HG02852 (cell line): ENCODE data around the gene OBSCN.

ENCODE experiments used
- ATAC-seq: cut with Tn5 transposase; IDR thresholded peaks from one replicate; pipeline ENCODE4 v1.9.1; 2021; ENCODE audit warnings: mild to moderate bottlenecking, moderate library complexity; ENCODE audit not compliant: unreplicated experiment

The OBSCN gene

DNA sequence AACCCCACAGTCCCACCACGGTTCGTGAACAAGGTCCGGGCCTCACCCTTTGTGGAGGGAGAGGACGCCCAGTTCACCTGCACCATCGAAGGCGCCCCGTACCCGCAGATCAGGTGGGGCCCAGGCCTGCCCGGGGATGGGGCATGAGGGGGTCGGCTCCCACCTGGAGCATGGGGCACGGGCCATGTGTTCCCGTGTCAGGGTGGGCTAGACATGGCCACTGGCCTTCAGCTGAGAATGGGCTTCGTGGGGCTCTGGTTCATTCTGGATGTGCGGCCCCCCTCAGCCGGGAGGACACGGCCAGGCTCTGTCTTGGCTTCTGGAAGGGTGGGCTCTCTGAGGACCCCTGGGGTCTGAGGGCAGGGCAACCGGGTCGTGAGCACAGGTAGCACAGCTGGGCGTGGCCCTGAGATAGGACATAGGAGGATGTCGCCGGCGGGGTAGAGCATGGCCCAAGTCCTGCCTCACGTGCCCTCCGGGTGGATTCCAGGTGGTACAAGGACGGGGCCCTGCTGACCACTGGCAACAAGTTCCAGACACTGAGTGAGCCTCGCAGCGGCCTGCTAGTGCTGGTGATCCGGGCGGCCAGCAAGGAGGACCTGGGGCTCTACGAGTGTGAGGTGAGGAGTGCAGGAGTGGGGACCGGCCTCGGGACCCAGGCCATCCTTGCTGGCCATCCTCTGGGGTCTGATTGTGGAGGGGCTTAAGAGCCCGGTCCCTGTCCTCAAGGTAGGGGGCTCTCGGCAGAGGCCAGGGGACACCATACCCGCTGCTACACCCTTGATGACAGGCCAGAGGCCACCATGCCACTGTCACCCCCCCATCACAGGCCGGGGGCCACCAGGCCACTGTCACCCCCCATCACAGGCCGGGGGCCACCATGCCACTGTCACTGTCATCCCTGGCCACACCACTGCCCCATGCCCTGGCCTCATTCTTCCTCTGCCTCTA is 143.3 kb downstream of the OBSCN start:
- ATAC-seq = no peak

DNA sequence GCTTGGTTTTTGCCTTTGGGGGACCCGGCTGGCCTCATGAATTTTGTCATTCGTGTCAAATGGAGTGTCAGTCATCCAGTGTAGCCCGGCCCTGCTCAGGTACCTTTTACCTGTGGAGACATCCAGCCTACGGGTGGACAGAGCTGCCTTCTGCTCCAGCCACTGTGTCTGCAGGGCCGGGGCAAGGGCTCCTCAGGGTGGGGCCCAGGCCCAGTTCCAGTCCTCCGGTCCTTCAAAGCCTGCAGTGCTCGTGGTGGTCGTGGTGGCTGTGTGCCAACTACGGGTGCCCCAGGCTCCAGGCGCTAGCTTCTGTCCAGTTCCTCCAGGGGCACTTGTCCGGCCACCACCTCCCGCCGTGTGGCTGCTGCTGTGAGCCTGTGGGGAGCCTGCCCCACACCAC is 144.0 kb downstream of the OBSCN start:
- ATAC-seq = no peak

GRCh38 chr1:228352677-228353481 is 145.0 kb downstream of the OBSCN start:
- no peak for ATAC-seq

- ATAC-seq = no peak
Measured at GRCh38 chr1:228353601-228354371, 145.9 kb downstream of the OBSCN start.

DNA sequence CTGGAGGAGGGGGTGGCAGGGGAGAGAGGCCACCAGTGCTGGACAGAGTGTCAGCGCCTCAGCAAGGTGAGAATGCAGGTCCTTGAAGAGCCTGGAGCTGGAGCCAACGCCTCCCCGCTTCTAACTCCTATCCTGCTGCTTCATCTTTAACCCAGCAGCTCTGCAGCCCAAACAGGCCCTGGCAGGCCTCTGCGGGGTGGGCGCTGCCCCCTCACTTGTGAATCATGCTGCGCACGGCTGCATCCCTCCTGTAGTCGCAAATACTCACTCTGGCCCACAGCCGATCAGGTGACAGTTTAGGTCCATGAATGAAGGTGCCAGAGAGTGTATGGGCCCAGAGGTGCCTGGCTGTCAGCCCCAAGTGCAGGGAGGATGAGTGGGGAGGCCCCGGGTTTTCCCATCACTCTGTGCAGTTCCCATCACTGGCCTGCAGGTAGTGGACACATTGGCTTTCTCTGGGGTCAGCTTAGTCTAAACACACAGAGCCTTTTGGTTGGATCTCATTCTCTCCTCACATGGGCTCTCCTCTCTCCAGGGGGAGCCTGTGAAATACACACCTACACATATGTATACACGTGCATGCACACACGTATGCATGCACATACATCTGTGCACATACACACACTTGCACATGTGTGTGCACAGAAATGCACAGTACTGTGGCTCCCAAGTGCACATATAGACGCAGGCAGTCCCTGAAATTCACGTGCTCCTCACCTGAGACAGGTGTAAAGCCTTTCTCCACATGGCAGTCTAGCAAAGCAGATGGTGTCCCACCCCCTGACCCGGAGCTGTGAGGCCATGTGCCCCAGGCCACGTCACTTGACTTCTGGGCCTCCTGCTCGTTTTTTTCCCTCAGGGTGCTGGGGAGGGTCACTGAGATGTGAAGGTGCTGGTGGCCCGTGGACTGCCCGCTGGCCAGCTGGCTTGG is 146.8 kb downstream of the OBSCN start:
- no peak for ATAC-seq

DNA sequence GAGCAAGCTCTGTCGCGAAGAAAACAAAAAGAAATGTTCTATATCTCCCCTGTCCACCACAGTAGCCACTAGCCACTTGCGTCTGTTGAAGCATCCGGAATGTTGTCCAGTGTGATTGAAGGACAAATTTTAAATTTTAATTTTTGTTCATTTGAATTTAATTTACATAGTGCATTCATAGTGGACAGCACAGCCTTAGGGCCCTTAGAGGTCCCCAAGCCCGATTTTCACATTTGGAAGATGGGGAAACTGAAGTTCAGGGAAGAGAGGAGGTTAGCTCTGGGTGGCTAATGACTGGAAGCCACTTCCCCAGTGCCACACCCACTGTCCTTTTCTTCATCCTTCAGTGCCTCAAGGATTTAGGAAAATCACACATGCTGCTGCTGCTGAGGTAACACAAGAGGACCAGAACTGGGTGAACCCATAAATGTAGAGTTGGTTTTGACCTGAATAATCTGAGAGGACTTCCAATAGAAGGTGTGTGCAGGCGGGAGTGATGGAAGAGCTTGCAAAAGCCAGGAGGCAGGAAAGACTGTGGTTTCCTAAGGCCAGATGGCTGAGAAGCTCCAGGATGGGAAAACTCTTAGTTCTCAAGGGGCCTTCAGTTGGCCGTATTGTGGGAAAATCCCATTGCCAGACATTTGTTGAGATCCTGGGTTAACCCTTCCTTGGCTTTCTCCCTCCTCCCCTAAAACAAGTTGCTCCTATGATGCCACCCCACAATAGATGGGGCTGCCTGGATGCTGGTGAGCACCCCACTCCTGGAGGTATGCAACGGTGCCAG is 149.2 kb downstream of the OBSCN start:
- ATAC-seq = no peak

- no peak for ATAC-seq
Measured at GRCh38 chr1:228358039-228358763, 150.4 kb downstream of the OBSCN start.

DNA sequence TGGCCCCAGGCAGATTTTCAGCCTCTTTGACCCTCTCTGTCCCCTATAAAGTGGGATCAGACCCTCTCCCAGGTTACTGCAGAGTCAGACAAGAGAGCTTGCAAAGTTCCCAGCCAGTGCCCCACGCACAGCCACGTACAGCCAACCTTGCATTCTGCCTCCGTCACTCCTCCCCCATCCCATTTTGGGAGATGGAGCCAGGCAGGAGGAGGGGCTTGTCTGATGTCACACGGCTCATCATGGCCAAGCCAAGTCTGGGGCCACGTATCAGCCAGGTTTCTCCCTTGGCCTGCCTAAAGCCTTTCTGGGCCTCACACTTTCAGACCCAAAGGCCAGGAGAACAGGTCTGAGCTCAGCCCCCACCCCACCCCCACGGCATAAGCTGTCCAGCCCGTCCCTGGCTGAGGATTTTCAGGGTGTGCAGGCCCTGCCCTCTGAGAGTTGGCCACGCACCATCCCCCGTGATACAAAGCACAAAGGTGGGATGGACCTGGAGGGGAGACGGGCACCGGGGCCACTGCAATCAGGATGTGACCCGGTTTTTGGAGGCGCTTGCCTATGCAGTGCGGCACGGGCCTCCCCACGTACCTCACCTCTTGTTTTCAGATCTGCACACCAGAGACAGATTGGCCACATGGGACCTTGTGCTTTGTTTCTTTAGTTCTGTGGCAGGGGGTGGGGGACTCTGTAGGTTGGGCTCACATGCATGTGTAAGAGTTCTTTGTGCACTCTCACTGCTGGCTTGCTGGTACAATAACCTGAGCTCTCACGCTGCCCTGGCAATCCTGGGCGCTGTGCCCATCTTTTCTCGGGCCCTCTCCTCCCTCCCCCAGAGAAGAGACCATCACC is 151.1 kb downstream of the OBSCN start:
- ATAC-seq = no peak

DNA sequence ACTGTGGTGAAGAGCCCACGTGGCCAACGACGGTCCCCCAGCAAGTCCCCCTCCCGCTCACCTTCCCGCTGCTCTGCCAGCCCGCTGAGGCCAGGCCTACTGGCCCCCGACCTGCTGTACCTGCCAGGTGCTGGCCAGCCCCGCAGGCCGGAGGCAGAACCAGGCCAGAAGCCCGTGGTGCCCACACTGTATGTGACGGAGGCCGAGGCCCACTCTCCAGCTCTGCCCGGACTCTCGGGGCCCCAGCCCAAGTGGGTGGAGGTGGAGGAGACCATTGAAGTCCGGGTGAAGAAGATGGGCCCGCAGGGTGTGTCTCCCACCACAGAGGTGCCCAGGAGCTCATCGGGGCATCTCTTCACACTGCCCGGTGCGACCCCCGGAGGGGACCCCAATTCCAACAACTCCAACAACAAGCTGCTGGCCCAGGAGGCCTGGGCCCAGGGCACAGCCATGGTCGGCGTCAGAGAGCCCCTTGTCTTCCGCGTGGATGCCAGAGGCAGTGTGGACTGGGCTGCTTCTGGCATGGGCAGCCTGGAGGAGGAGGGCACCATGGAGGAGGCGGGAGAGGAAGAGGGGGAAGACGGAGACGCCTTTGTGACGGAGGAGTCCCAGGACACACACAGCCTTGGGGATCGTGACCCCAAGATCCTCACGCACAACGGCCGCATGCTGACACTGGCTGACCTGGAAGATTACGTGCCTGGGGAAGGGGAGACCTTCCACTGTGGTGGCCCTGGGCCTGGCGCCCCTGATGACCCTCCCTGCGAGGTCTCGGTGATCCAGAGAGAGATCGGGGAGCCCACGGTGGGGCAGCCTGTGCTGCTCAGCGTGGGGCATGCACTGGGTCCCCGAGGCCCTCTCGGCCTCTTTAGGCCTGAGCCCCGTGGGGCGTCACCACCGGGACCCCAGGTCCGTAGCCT is 152.0 kb downstream of the OBSCN start:
- no peak for ATAC-seq

- no peak for ATAC-seq
Measured at GRCh38 chr1:228360533-228361313, 152.9 kb downstream of the OBSCN start.

DNA sequence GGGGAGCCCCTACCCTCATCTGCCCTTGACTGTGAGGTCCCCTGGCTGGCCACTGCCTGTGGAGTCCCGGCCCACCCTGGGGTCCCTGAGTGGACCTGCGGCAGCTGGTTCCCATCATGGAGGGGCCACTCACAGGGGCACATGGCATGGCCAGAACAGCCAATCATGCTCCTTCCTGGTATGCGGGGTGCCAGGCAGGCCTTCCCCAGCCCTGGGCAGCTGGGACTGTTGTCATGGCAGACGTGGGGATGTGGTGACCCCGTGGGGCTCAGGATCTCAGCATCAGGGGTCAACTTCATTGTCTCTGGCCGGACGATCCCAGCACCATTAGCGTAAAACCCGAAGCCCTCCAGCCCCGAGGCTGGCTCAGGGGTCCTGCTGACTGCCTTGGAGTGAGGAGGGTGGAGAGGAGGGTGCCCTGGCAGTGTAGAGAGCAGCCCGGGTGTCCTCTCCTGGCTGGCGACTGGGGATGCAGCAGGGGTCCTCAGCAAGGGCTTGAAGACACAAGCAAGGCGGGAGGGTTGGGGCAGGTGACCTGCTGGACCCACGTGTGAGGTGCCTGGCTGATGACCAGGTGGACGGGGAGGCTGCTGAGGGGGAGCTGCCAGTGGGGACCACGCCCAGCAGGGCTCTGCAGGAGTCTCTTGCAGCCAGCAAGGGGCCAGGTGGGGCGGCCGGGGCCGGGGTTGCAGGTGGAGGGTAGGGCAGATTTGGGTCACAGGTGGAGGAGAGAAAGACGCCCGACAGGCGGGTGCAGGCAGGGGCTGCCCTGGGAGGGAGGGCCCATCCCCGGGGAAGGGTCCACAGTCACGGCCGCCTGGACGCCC is 153.7 kb downstream of the OBSCN start:
- ATAC-seq = no peak

DNA sequence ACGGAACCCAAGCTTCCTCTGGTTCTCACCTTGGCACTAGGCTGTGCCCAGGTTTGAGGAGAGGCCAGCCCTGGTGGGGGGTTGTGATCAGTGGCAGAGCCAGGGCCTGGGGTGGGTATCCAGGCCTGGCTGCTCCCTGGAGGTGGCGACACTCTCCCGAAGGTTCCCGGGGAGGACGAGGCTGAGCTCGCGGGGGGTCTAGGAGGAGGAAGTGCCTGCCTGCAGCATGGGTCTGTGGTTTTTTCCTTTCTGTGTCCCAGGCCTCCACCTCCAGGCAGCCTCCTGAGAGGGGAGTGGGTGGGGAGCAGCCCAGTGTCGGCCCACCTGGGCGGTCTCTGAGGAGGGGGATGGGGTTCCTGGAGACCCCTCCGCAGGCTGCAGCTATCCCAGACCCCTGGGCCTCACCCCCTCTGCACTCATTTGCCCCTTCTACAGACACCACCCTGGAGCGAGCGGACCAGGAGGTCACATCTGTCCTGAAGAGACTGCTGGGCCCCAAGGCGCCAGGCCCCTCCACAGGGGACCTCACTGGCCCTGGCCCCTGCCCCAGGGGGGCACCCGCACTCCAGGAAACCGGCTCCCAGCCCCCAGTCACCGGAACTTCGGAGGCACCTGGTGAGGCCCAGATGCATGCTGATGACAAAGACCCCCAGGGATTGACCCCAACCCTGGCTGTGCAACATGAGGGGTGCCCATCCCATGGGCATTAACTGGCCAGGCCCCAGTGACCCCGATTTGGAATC is 154.5 kb downstream of the OBSCN start:
- no peak for ATAC-seq

DNA sequence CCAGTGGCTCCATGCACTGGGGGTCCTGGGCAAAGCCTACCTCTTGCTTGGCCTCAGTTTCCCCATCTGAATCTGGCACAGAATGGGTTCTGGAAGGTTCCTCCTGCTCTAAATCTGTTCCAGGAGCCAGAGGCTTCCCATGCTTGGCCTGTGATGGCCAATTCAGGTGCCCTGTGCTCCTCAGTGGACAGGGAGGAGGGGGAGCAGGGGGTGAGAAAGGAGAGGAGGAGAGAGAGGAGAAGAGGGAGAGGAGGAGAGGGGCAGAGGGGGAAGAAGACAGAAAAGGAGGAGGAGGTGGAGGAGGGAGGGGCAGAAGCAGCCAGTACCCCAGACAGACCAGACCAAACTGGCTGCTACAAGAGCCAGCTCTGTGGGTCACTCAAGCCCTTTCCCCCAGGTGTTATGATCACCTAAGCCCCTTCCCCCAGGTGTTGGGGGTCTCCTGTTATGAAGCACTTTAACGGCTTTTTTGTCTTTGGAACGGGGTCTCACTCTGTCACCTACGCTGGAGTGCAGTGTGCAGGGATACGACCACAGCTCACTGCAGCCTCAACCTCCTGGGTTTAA is 155.1 kb downstream of the OBSCN start:
- ATAC-seq = no peak

- no peak for ATAC-seq
Measured at GRCh38 chr1:228363686-228364067, 155.8 kb downstream of the OBSCN start.
